Breast epithelium (tissue), 4 donors: ENCODE measurements around the gene POLR2E. TPM values are rescaled to one million over a fixed set of nuclear protein-coding genes. Genes with fewer than 3 reads are reported as not detected.
"Not testable (repeated sequence)": the region's sequence is repeated elsewhere in the genome, so short reads cannot be mapped to it uniquely, and the experiment has no call there.

Source experiments
- DNase-seq, 2 donors: peaks; one replicate each; pipeline ENCODE4 v3.0.0-alpha.2; 2019; ENCODE audit warnings: low spot score in 2 of 2
- H3K27ac ChIP-seq, 2 donors: fragments of 200-600 bp; sonication (generic) in 1 of 2; one replicate each; pipeline ENCODE4 v1.5.1; 2016 to 2019; ENCODE audit warnings: mild to moderate bottlenecking in 1 of 2
- H3K27me3 ChIP-seq, 2 donors: fragments of 200-600 bp; sonication (generic) in 1 of 2; one replicate each; pipeline versions ENCODE4 v1.5.1 to v1.6.0; 2017 to 2019; ENCODE audit warnings: control low read depth in 1 of 2, mild to moderate bottlenecking in 1 of 2
- H3K36me3 ChIP-seq: fragments of 200-600 bp; one replicate; pipeline ENCODE4 v1.5.1; 2019
- H3K4me1 ChIP-seq, 2 donors: fragments of 200-600 bp; sonication (generic); one replicate each; pipeline ENCODE4 v1.5.1; 2016 to 2019; ENCODE audit warnings: control low read depth in 1 of 2
- H3K4me3 ChIP-seq, 3 donors: fragments of 200-600 bp; sonication (generic); 1 replicate in 2 of 3; 2 replicates in 1 of 3; pipeline ENCODE4 v1.5.1; 2016 to 2019; ENCODE audit warnings: mild to moderate bottlenecking in 3 of 3, moderate library complexity in 2 of 3
- H3K9me3 ChIP-seq, 2 donors: fragments of 200-600 bp; sonication (generic) in 1 of 2; one replicate each; pipeline ENCODE4 v1.5.1; 2016 to 2019; ENCODE audit warnings: control low read depth in 1 of 2
- CTCF ChIP-seq, 3 donors: fragments of 450-650 bp; IDR thresholded peaks; one replicate each; pipeline ENCODE4 v1.5.1; 2016 to 2017; ENCODE audit warnings: antibody characterized with exemption in 3 of 3, mild to moderate bottlenecking in 3 of 3, moderate library complexity in 3 of 3
- POLR2A ChIP-seq: fragments of 450-650 bp; IDR thresholded peaks from one replicate; pipeline ENCODE4 v1.6.1; 2016; ENCODE audit warnings: antibody characterized with exemption, mild to moderate bottlenecking, moderate library complexity
- POLR2AphosphoS5 ChIP-seq, 3 donors: sonication (generic); formaldehyde crosslinking; IDR thresholded peaks; one replicate each; pipeline ENCODE4 v1.6.1; 2017; ENCODE audit warnings: antibody characterized with exemption in 3 of 3
- intact Hi-C: fragments of 100-400 bp; cut with DNase I; formaldehyde crosslinking; loops from one replicate; pipeline ENCODE4 v1.15.1; 2023; ENCODE audit warnings: low total_unique reads
- total RNA-seq, 3 donors: library from RNA; depleted of rRNA; stranded (reverse); fragments of >200 nt; gene quantifications; one replicate each; pipeline ENCODE4 v1.1.0, GENCODE V29; 2016

POLR2E gene
- total RNA-seq, 3 donors from 2014 or later: 65.9 to 175 (median 89.1) TPM

GRCh38 chr19:1117654-1118053 is 22.5 kb upstream of the POLR2E start:
- peak overlapping the region in 1 of 2 donors; percentile 4 for H3K27ac ChIP-seq
- H3K4me3 ChIP-seq: no peak overlapping the region
- H3K4me1 ChIP-seq: peaks cover 11 to 13% of the 10 kb centered on the region in 2 donors
- H3K27me3 ChIP-seq: no peaks in the 10 kb centered on the region
- TF ChIP-seq CTCF (IDR thresholded peaks at IDR 0.05) (no peak), POLR2AphosphoS5 (IDR thresholded peaks at IDR 0.05) (no peak), POLR2A (no peak)
- intact Hi-C loops: no loop called here
- H3K36me3 ChIP-seq: no peaks in the 10 kb centered on the region
- H3K9me3 ChIP-seq: no peaks in the 10 kb centered on the region
- DNase-seq: no peak

GRCh38 chr19:1116726-1117581 is 21.8 kb upstream of the POLR2E start:
- Histone ChIP-seq H3K27ac (peak overlapping the region in 1 of 2 donors; percentile 8), H3K27me3 (no peaks in the 10 kb centered on the region), H3K4me1 (peaks cover 14 to 17% of the 10 kb centered on the region in 2 donors), H3K4me3 (no peak overlapping the region), H3K36me3 (no peaks in the 10 kb centered on the region), H3K9me3 (no peaks in the 10 kb centered on the region)
- no peak for DNase-seq
- intact Hi-C loops: no loop called here
- TF ChIP-seq POLR2A (no peak), POLR2AphosphoS5 (IDR thresholded peaks at IDR 0.05) (no peak), CTCF (IDR thresholded peaks at IDR 0.05) (no peak)

GRCh38 chr19:1115646-1116420 is 20.7 kb upstream of the POLR2E start:
- no peaks in the 10 kb centered on the region for H3K36me3 ChIP-seq
- intact Hi-C loops: no loop called here
- peak overlapping the region; percentile 8 to 21 for H3K27ac ChIP-seq
- peaks cover 17 to 18% of the 10 kb centered on the region in 2 donors for H3K4me1 ChIP-seq
- H3K27me3 ChIP-seq: no peaks in the 10 kb centered on the region
- H3K4me3 ChIP-seq: no peak overlapping the region
- no peak for DNase-seq
- H3K9me3 ChIP-seq: no peaks in the 10 kb centered on the region
- TF ChIP-seq POLR2AphosphoS5 (IDR thresholded peaks at IDR 0.05) (no peak), CTCF (IDR thresholded peaks at IDR 0.05) (no peak), POLR2A (no peak)

GRCh38 chr19:1114728-1115127 is 19.6 kb upstream of the POLR2E start:
- intact Hi-C loops, H3K36me3 ChIP-seq, H3K27ac ChIP-seq, H3K27me3 ChIP-seq, H3K9me3 ChIP-seq, H3K4me3 ChIP-seq, DNase-seq: not testable (repeated sequence)
- H3K4me1 ChIP-seq: peaks cover 17 to 18% of the 10 kb centered on the region in 2 donors

GRCh38 chr19:1113986-1114483 is 18.9 kb upstream of the POLR2E start:
- Histone ChIP-seq H3K4me3 (peak overlapping the region in 1 of 3 donors; percentile 40), H3K27me3 (no peaks in the 10 kb centered on the region), H3K36me3 (no peaks in the 10 kb centered on the region), H3K4me1 (peaks cover 17 to 18% of the 10 kb centered on the region in 2 donors), H3K9me3 (no peaks in the 10 kb centered on the region), H3K27ac (peak overlapping the region; percentile 85 to 92)
- no peak for DNase-seq
- no peak for TF ChIP-seq POLR2A
- TF ChIP-seq CTCF (IDR thresholded peaks at IDR 0.05): no peak
- no peak for TF ChIP-seq POLR2AphosphoS5 (IDR thresholded peaks at IDR 0.05)
- intact Hi-C loops: no loop called here
